OCI-LY7 (cell line): ENCODE measurements around the gene PPP1R26. TPM values are rescaled to one million over a fixed set of nuclear protein-coding genes. Genes with fewer than 3 reads are reported as not detected.
"Not testable (repeated sequence)": the region's sequence is repeated elsewhere in the genome, so short reads cannot be mapped to it uniquely, and the experiment has no call there.

Experiments used
- BruUV-seq: library from RNA; stranded (reverse); fragments of 400-500 nt; replicated peaks from 2 replicates; lab custom pipeline; 2021; lab: Mats Ljungman, UMichigan
- CTCF ChIA-PET: fragments of 300-600 bp; sonication (Branson Sonifier 250); formaldehyde crosslinking; loops from one replicate; lab custom pipeline; 2022; ENCODE audit warnings: antibody characterized with exemption; ENCODE audit not compliant: unreplicated experiment; lab: Charles Lee
- POLR2A ChIA-PET: fragments of 300-600 bp; sonication (Branson Sonifier 250); formaldehyde crosslinking; loops from one replicate; lab custom pipeline; 2022; ENCODE audit warnings: antibody characterized with exemption; lab: Charles Lee
- DNase-seq: peaks from one replicate; pipeline ENCODE4 v3.0.0-alpha.2; 2015; ENCODE audit warnings: low spot score
- H2AFZ ChIP-seq: fragments of 200-600 bp; sonication (generic), shearing (Covaris generic); 2 replicates; pipeline ENCODE4 v1.6.1; 2014; ENCODE audit warnings: mild to moderate bottlenecking, antibody characterized with exemption, low read length, moderate library complexity
- H3K27ac ChIP-seq: fragments of 200-600 bp; sonication (generic); 2 replicates; pipeline ENCODE4 v1.5.1; 2014; ENCODE audit warnings: mixed run types, low read depth, mild to moderate bottlenecking, moderate library complexity, low read length, inconsistent platforms; ENCODE audit not compliant: poor library complexity, severe bottlenecking
- H3K36me3 ChIP-seq: fragments of 200-600 bp; sonication (generic); 2 replicates; pipeline ENCODE4 v1.6.1; 2014; ENCODE audit warnings: mild to moderate bottlenecking, antibody characterized with exemption, low read length, moderate library complexity, mixed read lengths; ENCODE audit not compliant: insufficient read depth
- H3K4me1 ChIP-seq: fragments of 200-600 bp; sonication (generic); 2 replicates; pipeline ENCODE4 v1.5.1; 2014; ENCODE audit warnings: mild to moderate bottlenecking, low read length; ENCODE audit not compliant: insufficient read depth, poor library complexity, severe bottlenecking
- H3K4me2 ChIP-seq: fragments of 200-600 bp; sonication (generic); 2 replicates; pipeline ENCODE4 v1.6.1; 2014; ENCODE audit warnings: mild to moderate bottlenecking, low read length
- H3K4me3 ChIP-seq: fragments of 200-600 bp; sonication (generic); 2 replicates; pipeline ENCODE4 v1.5.1; 2014; ENCODE audit warnings: mild to moderate bottlenecking, low read depth, low read length; ENCODE audit not compliant: poor library complexity, severe bottlenecking
- H3K79me2 ChIP-seq: fragments of 200-600 bp; sonication (generic); 2 replicates; pipeline ENCODE4 v1.6.1; 2016; ENCODE audit warnings: low read depth, mild to moderate bottlenecking, low read length, moderate library complexity, mixed read lengths; ENCODE audit not compliant: insufficient read depth
- H3K9me2 ChIP-seq: fragments of 200-600 bp; sonication (generic); 2 replicates; pipeline ENCODE4 v1.6.1; 2016; ENCODE audit warnings: mild to moderate bottlenecking, low read length, mixed read lengths; ENCODE audit not compliant: insufficient read depth
- H3K9me3 ChIP-seq: fragments of 200-600 bp; sonication (generic); 2 replicates; pipeline ENCODE4 v1.6.1; 2014; ENCODE audit warnings: mild to moderate bottlenecking, mixed run types, low read length, mixed read lengths
- H4K20me1 ChIP-seq: fragments of 200-600 bp; sonication (generic); 2 replicates; pipeline ENCODE4 v1.6.1; 2014; ENCODE audit warnings: mild to moderate bottlenecking, antibody characterized with exemption, low read length, moderate library complexity, mixed read lengths; ENCODE audit not compliant: insufficient read depth
- CTCF ChIP-seq: fragments of 200-600 bp; sonication (generic); conservative IDR thresholded peaks from 2 replicates; pipeline ENCODE4 v1.5.1; 2014; ENCODE audit warnings: mild to moderate bottlenecking, antibody characterized with exemption, low read length, moderate library complexity, mixed read lengths
- EZH2phosphoT487 ChIP-seq: fragments of 200-600 bp; sonication (generic); IDR thresholded peaks from 2 replicates; pipeline ENCODE4 v1.6.1; 2018; ENCODE audit warnings: low read depth, borderline replicate concordance, mild to moderate bottlenecking, mixed run types, antibody characterized with exemption, low read length, moderate library complexity, mixed read lengths
- intact Hi-C: fragments of 100-400 bp; cut with micrococcal nuclease; formaldehyde crosslinking; loops from one replicate; pipeline ENCODE4 v1.10.0; 2022; ENCODE audit not compliant: unreplicated experiment
- total RNA-seq, 2 experiments: library from RNA; depleted of rRNA in 1 of 2; stranded (reverse); fragments of >200 nt in 1 of 2; shearing (Covaris generic) in 1 of 2; gene quantifications; 2 replicates each; pipeline ENCODE4 v1.2.3, GENCODE V29; 2014 to 2022

PPP1R26 gene
- total RNA-seq, 2 experiments from 2014 or later: 0.21 to 1.5 TPM

GRCh38 chr9:135455401-135456030 lies 24.1 kb upstream of the PPP1R26 start:
- H3K36me3 ChIP-seq: no peaks in the 10 kb centered on the region
- H3K79me2 ChIP-seq: no peaks in the 10 kb centered on the region
- no peaks in the 10 kb centered on the region for H3K9me3 ChIP-seq
- H4K20me1 ChIP-seq: no peaks in the 10 kb centered on the region
- H2AFZ ChIP-seq: no peak overlapping the region
- no TSS peak for BruUV-seq
- no peaks in the 10 kb centered on the region for H3K4me1 ChIP-seq
- H3K4me3 ChIP-seq: no peak overlapping the region
- DNase-seq: no peak
- H3K4me2 ChIP-seq: no peak overlapping the region
- TF ChIP-seq CTCF (no peak), EZH2phosphoT487 (no peak)
- CTCF ChIA-PET: no interaction called here
- POLR2A ChIA-PET: interaction anchor here (0.7 kb wide), 1 partner anchor 10 kb away, joined by 3 read pairs; no protein-coding TSS in a partner anchor
- H3K27ac ChIP-seq: no peak overlapping the region
- H3K9me2 ChIP-seq: no peaks in the 10 kb centered on the region
- intact Hi-C loops: no loop called here

GRCh38 chr9:135456436-135457104 lies 23.0 kb upstream of the PPP1R26 start:
- Histone ChIP-seq H3K36me3 (no peaks in the 10 kb centered on the region), H3K9me2 (no peaks in the 10 kb centered on the region), H3K4me3 (no peak overlapping the region), H3K79me2 (no peaks in the 10 kb centered on the region), H3K9me3 (no peaks in the 10 kb centered on the region), H3K4me2 (no peak overlapping the region), H3K27ac (no peak overlapping the region), H2AFZ (no peak overlapping the region), H3K4me1 (no peaks in the 10 kb centered on the region), H4K20me1 (no peaks in the 10 kb centered on the region)
- BruUV-seq: no TSS peak
- ChIA-PET CTCF (no interaction called here), POLR2A (no interaction called here)
- DNase-seq: no peak
- TF ChIP-seq EZH2phosphoT487 (no peak), CTCF (no peak)
- intact Hi-C loops: no loop called here

GRCh38 chr9:135458478-135458877 lies 21.1 kb upstream of the PPP1R26 start:
- H3K4me1 ChIP-seq, DNase-seq, H3K79me2 ChIP-seq, H4K20me1 ChIP-seq, BruUV-seq, H3K4me3 ChIP-seq, H3K4me2 ChIP-seq, H3K9me2 ChIP-seq, H3K27ac ChIP-seq, H2AFZ ChIP-seq, intact Hi-C loops, H3K9me3 ChIP-seq, CTCF ChIA-PET, H3K36me3 ChIP-seq: not testable (repeated sequence)
- POLR2A ChIA-PET: interaction anchor here (0.6 kb wide), 1 partner anchor 34 kb away, joined by 3 read pairs; no protein-coding TSS in a partner anchor
